HAP-1 (cell line): ENCODE data around the gene ZNF106.

Experiments used
- DNase-seq, 2 experiments: peaks; one replicate each; pipeline ENCODE4 v3.0.0-alpha.2; 2016 to 2020; ENCODE audit warnings: low spot score in 2 of 2
- H3K27me3 ChIP-seq: fragments of 250-450 bp; sonication (Bioruptor Pico); 2 replicates; pipeline ENCODE4 v1.5.1; 2020; ENCODE audit warnings: low read depth, mild to moderate bottlenecking, moderate library complexity
- H3K36me3 ChIP-seq: fragments of 250-450 bp; sonication (Bioruptor Pico); replicated peaks from 2 replicates; pipeline ENCODE4 v1.5.1; 2020; ENCODE audit warnings: mild to moderate bottlenecking
- H3K4me1 ChIP-seq: fragments of 250-450 bp; sonication (Bioruptor Pico); 2 replicates; pipeline ENCODE4 v1.5.1; 2020; ENCODE audit warnings: mild to moderate bottlenecking
- H3K4me3 ChIP-seq: fragments of 250-450 bp; sonication (Bioruptor Pico); 2 replicates; pipeline ENCODE4 v1.5.1; 2020; ENCODE audit warnings: mild to moderate bottlenecking, moderate library complexity
- H3K9me3 ChIP-seq: fragments of 250-450 bp; sonication (Bioruptor Pico); 2 replicates; pipeline ENCODE4 v1.5.1; 2020; ENCODE audit warnings: mild to moderate bottlenecking, moderate library complexity
- in situ Hi-C: fragments of 300-500 bp; cut with MboI; formaldehyde crosslinking; loops from 3 replicates; pipeline ENCODE4 v1.14.3; 2020; ENCODE audit warnings: low sequenced_read_pairs, inconsistent platforms, mixed read lengths

Gene ZNF106

DNA sequence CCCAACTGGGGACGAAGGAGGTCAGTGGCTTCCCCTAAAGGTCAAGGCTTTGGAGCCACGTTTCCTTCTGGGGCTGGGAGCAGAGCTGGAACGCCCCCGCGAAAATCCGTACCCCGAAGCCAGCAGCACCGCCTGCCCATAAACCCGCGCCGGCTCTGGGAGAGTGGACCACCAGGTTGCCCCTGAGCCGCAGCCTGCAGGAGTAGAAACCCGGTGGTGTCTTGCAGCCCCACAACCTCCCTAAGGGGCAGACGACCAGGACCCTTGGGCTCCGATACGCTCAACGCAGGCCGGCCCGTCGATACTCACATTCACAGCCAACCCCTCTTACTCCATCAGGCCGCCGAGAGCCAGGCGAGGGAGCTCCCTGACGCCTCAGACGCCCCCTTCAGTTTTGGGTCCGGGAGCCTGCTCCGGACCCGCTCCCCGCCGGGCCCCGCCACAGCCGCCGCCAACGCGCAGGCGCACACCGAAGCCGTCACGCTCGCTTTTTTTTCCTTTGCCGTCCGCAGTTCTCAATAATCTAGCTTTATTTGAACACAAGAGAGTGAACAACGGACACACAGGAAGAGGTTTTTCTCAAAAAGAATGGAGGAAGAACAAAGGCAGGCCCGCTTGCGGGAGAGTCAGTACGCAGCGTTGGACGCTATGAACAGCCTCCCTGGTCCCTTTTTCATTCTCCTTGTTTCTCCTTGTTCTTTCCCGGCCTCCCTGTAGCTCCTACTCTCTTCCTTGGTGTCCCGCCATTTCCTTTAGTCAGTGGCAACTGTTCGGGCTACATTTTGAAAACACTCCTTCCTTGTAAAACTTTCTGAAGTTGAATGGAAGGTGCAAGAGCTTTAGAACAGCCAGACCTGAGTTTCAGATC lies at the start of gene ZNF106:
Gene ZNF106 (minus strand): TSS at position 471 of the 868 bp plus-strand sequence. CDS start 18,852 bp downstream, outside the sequence.
- Histone ChIP-seq H3K9me3 (no peaks in the 10 kb centered on the region), H3K36me3 (no peaks in the 10 kb centered on the region), H3K27me3 (no peaks in the 10 kb centered on the region), H3K4me3 (peak within 1 kb of the TSS; percentile 70), H3K4me1 (peaks cover 6% of the 10 kb centered on the region)
- in situ Hi-C loops: no loop called here
- DNase-seq: peak; percentile 90 to 98

GRCh38 chr15:42533246-42533645 lies 42.3 kb upstream of the ZNF106 start:
- Histone ChIP-seq H3K27me3 (no peaks in the 10 kb centered on the region), H3K4me3 (no peak overlapping the region), H3K4me1 (no peaks in the 10 kb centered on the region), H3K9me3 (no peaks in the 10 kb centered on the region), H3K36me3 (peaks cover 18% of the 10 kb centered on the region)
- DNase-seq: no peak
- in situ Hi-C loops: no loop called here

GRCh38 chr15:42528970-42529369 lies 38.0 kb upstream of the ZNF106 start:
- Histone ChIP-seq H3K36me3 (peaks cover 10% of the 10 kb centered on the region; the same call in 1 of the 2 replicates), H3K4me1 (no peaks in the 10 kb centered on the region), H3K27me3 (no peaks in the 10 kb centered on the region), H3K4me3 (no peak overlapping the region), H3K9me3 (no peaks in the 10 kb centered on the region)
- in situ Hi-C loops: no loop called here
- no peak for DNase-seq

DNA sequence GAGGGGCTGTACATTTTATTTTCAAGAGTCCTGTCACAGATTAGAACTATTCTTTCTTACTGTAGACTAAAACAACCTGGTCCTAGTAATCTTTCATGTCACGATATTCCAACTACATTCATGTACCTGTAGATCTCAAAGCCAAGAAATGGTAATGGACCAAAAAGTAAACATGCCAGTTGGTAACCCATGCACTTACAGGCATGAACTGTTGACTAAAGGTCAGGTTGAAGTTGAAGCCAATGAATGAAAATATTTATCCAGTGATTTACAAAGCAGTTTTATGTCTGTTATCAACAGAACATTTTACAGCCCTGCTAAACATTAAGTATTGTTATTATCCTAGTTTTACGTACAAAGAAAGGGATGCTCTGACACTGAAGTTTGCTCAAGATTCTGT lies 32.4 kb upstream of the ZNF106 start:
- Histone ChIP-seq H3K4me3 (no peak overlapping the region), H3K27me3 (no peaks in the 10 kb centered on the region), H3K4me1 (no peaks in the 10 kb centered on the region), H3K36me3 (peaks cover 9% of the 10 kb centered on the region), H3K9me3 (no peaks in the 10 kb centered on the region)
- no peak for DNase-seq
- in situ Hi-C loops: no loop called here

DNA sequence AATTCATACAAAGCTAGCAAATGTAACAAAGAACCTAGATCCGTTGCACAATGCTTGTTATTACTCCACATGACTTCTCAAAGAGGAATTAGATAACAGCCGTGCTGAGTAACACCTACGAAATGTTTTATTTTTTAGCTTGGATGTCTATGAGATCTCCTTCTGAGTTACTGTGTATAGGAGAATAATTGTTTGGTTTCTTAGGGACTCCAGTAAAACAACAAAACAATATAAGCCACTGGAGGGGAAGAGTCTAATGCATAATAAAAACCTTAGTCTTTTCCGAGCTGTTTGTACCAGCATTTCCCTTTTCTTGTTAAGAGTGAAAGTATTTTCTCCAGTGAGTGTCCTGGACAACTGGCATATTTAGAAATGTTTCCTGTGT lies 20.1 kb upstream of the ZNF106 start:
- no peak overlapping the region for H3K4me3 ChIP-seq
- no peaks in the 10 kb centered on the region for H3K4me1 ChIP-seq
- H3K27me3 ChIP-seq: no peaks in the 10 kb centered on the region
- peaks cover 15% of the 10 kb centered on the region for H3K36me3 ChIP-seq
- H3K9me3 ChIP-seq: no peaks in the 10 kb centered on the region
- DNase-seq: no peak
- in situ Hi-C loops: no loop called here

DNA sequence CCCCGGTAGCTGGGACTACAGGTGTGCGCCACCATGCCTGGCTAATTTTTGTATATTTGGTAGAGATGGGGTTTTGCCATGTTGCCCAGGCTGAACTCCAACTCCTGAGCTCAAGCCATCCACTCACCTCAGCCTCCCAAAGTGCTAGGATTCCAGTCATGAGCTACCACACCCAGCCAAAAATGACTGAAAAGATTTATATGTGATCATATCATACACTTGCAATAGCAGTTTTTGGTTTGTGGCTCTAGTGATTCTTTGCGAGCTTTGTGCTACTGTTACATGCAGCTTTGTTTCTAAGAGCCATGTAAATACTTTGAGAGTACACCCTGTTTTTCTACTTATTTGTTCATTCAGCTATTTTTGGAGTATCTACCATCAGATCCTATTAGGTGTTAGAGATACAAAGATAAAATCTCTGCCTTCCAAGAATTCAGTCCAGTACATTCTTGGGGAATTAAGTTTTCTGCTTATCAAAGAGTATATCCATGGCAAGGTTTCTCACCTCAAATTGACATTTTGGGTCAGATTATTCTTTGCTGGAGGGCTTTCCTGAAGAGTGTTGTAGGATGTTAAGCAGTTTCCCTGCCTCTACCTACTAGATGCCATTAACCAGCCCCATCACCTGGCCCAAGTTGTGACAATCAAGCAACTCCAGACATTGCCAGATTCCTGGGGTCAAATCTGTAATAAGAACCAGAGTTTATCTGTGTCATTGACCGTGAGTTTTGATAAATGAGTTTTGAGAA lies 19.5 kb upstream of the ZNF106 start:
- no peak for DNase-seq
- in situ Hi-C loops: no loop called here
- Histone ChIP-seq H3K9me3 (no peaks in the 10 kb centered on the region), H3K4me3 (no peak overlapping the region), H3K4me1 (no peaks in the 10 kb centered on the region), H3K27me3 (no peaks in the 10 kb centered on the region), H3K36me3 (peaks cover 13% of the 10 kb centered on the region)

DNA sequence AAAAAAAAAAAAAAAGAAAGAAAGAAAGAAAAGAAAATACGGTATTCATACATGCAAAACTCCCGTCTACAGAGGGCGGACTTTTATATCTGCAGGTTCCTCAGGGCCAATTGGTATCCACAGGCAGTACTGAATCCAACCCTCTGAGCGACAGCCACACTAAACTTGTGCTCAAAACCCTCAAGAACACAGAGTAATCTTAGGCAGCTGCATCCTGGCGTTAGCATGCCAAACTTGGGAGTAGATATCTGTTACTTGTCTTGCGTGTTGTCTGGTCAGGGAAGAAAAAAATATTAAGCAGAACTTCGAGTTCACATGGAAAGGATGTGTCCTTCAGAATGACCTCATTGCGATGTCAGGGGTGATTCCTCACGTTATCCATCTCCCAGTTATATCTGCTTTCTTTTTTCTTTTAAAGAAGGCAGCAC lies 17.3 kb upstream of the ZNF106 start:
- DNase-seq: no peak
- H3K4me1 ChIP-seq: no peaks in the 10 kb centered on the region; the same call in 1 of the 2 replicates
- in situ Hi-C loops: no loop called here
- no peaks in the 10 kb centered on the region for H3K27me3 ChIP-seq
- H3K4me3 ChIP-seq: no peak overlapping the region
- no peaks in the 10 kb centered on the region for H3K9me3 ChIP-seq
- H3K36me3 ChIP-seq: 0 out of 2 replicates have a peak, but pooled peaks cover under 1% of the 10 kb centered on the region

DNA sequence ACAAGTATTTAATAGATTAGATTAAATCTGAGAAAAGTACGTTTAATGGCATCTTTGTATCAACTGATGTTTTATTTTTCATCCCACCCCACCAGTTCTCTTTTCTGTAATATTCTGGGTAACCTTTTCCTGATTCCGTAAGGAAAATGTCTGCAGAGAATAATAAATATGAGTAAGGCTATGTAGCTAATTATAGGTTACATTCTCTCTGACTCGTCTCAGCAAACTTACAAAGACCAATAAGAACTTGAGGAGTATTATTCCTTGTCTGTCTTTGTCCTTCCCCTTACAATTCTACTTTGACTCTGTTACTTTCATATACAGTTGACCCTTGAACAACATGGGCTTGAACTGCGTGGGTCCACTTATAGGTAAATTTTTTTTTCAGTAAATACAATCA lies 16.6 kb upstream of the ZNF106 start:
- no peaks in the 10 kb centered on the region for H3K9me3 ChIP-seq
- no peaks in the 10 kb centered on the region; the same call in 1 of the 2 replicates for H3K4me1 ChIP-seq
- no peak overlapping the region for H3K4me3 ChIP-seq
- no peak for DNase-seq
- in situ Hi-C loops: no loop called here
- H3K27me3 ChIP-seq: no peaks in the 10 kb centered on the region
- H3K36me3 ChIP-seq: no peaks in the 10 kb centered on the region

DNA sequence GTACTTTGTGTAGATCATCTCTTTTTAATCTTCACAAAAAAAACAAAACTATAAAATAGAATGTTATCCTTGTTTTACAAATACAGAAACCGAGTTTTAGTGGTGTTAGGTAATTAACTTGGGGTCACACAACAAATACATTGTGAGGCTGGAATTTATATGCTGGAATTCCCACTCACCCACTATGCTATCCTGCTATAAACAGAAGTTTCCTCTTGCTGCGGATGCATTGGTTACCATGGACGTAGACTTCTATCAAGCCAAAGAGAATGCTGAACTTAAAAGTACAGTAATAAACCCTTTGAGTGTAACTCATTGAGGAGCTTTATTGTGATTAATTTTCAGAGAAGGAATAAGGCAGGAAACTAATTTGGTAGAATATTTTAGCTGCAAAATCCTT lies 13.7 kb upstream of the ZNF106 start:
- Histone ChIP-seq H3K9me3 (no peaks in the 10 kb centered on the region), H3K4me1 (no peaks in the 10 kb centered on the region; the same call in 1 of the 2 replicates), H3K27me3 (no peaks in the 10 kb centered on the region), H3K36me3 (no peaks in the 10 kb centered on the region), H3K4me3 (no peak overlapping the region)
- no peak for DNase-seq
- in situ Hi-C loops: no loop called here

DNA sequence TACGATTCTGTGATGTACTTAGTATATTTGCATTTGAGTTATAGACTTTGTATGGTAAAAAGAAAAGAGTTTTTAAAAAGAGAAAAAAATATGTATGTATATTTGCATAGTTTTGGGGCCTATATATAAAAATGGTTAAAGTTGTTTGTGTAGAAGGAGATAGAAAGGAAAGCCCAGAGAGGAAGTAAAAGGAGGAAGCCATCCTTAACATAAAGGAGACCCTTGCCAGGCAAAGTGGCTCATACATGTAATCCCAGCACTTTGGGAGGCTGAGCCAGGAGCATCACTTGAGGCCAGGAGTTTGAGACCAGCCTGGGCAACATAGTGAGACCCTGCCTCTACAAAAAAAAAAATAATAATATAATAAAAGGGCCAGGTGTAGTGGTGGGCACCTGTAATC lies 12.9 kb upstream of the ZNF106 start:
- H3K27me3 ChIP-seq: no peaks in the 10 kb centered on the region
- no peak overlapping the region for H3K4me3 ChIP-seq
- H3K36me3 ChIP-seq: no peaks in the 10 kb centered on the region
- peaks cover 4% of the 10 kb centered on the region for H3K4me1 ChIP-seq
- no peaks in the 10 kb centered on the region for H3K9me3 ChIP-seq
- in situ Hi-C loops: no loop called here
- no peak for DNase-seq

DNA sequence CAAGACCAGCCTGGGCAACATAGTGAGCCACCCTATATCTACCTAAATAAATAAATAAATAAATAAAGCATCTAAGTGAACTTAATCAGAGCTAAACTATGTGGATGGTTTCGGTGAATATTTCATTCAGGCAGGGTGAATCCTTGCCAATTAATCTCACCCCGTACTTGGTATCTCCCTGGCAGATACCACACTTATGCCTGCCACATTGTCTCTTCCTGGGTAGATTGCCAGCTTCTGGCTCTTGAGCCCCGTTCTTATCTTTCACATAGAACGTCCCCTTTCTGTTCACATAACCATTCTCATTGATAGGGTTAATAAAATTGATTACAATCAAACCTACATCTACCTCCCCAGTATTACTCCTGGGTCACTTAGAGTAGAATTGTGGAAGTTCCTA lies 11.5 kb upstream of the ZNF106 start:
- H3K36me3 ChIP-seq: no peaks in the 10 kb centered on the region
- no peak for DNase-seq
- H3K4me3 ChIP-seq: no peak overlapping the region
- in situ Hi-C loops: no loop called here
- H3K9me3 ChIP-seq: no peaks in the 10 kb centered on the region
- no peaks in the 10 kb centered on the region for H3K27me3 ChIP-seq
- peaks cover 10% of the 10 kb centered on the region for H3K4me1 ChIP-seq

GRCh38 chr15:42499858-42500609 lies 9.1 kb upstream of the ZNF106 start:
- in situ Hi-C loops: no loop called here
- no peak overlapping the region for H3K4me3 ChIP-seq
- peak in 1 of 2 experiments; percentile 31 for DNase-seq
- no peaks in the 10 kb centered on the region for H3K36me3 ChIP-seq
- H3K4me1 ChIP-seq: peaks cover 16% of the 10 kb centered on the region
- no peaks in the 10 kb centered on the region for H3K27me3 ChIP-seq
- H3K9me3 ChIP-seq: no peaks in the 10 kb centered on the region

DNA sequence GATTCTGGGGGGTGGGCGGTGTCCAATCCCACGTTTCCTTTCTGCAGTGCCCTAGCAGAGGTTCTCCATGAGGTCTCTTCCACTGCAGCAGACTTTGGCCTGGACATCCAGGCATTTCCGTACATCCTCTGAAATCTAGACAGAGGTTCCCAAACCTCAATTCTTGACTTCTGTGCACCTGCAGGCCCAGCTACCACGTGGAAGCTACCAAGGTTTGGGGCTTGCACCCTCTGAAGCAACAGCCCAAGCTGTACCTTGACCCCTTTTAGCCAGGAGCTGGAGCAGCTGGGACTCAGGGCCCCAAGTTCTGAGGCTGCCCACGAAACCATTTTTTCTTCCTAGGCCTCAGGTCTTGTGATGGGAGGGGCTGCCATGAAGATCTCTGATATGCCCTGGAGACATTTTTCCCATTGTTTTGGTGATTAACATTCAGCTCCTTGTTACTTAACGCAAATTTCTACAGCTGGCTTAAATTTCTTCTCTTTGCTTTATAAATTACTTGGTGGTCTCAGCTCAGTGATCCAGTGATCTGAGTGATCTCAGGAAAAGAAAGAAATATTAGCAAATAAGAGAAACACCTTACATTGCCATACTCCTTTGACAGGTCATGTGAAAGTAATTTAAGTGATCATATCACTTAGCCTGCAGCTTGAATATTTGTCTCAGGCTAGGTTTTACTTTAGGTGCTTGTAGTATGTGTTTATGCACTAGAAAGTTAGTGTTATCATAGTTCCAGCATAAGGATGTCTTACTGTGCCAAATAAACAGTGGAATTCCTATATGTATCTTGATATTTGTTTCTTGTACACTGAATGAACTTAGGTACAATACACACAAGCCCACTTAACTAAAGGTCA lies 7.5 kb upstream of the ZNF106 start:
- Histone ChIP-seq H3K36me3 (no peaks in the 10 kb centered on the region), H3K4me3 (no peak overlapping the region), H3K27me3 (no peaks in the 10 kb centered on the region), H3K9me3 (no peaks in the 10 kb centered on the region), H3K4me1 (peaks cover 20% of the 10 kb centered on the region)
- peak; percentile 4 to 16 for DNase-seq
- in situ Hi-C loops: no loop called here
